Breast epithelium (tissue), 4 donors: Measurements from ENCODE around the gene STIMATE. TPM values are rescaled to one million over a fixed set of nuclear protein-coding genes. Genes with fewer than 3 reads are reported as not detected.
A peak's percentile ranks its signal among the peaks of the same experiment; 100 is the strongest.

Experiments used
- DNase-seq, 2 donors: peaks; one replicate each; pipeline ENCODE4 v3.0.0-alpha.2; 2019; ENCODE audit warnings: low spot score in 2 of 2
- H3K27ac ChIP-seq, 2 donors: fragments of 200-600 bp; sonication (generic) in 1 of 2; one replicate each; pipeline ENCODE4 v1.5.1; 2016 to 2019; ENCODE audit warnings: mild to moderate bottlenecking in 1 of 2
- H3K27me3 ChIP-seq, 2 donors: fragments of 200-600 bp; sonication (generic) in 1 of 2; one replicate each; pipeline versions ENCODE4 v1.5.1 to v1.6.0; 2017 to 2019; ENCODE audit warnings: control low read depth in 1 of 2, mild to moderate bottlenecking in 1 of 2
- H3K36me3 ChIP-seq: fragments of 200-600 bp; one replicate; pipeline ENCODE4 v1.5.1; 2019
- H3K4me1 ChIP-seq, 2 donors: fragments of 200-600 bp; sonication (generic); one replicate each; pipeline ENCODE4 v1.5.1; 2016 to 2019; ENCODE audit warnings: control low read depth in 1 of 2
- H3K4me3 ChIP-seq, 3 donors: fragments of 200-600 bp; sonication (generic); 1 replicate in 2 of 3; 2 replicates in 1 of 3; pipeline ENCODE4 v1.5.1; 2016 to 2019; ENCODE audit warnings: mild to moderate bottlenecking in 3 of 3, moderate library complexity in 2 of 3
- H3K9me3 ChIP-seq, 2 donors: fragments of 200-600 bp; sonication (generic) in 1 of 2; one replicate each; pipeline ENCODE4 v1.5.1; 2016 to 2019; ENCODE audit warnings: control low read depth in 1 of 2
- POLR2A ChIP-seq: fragments of 450-650 bp; IDR thresholded peaks from one replicate; pipeline ENCODE4 v1.6.1; 2016; ENCODE audit warnings: antibody characterized with exemption, mild to moderate bottlenecking, moderate library complexity
- POLR2AphosphoS5 ChIP-seq, 3 donors: sonication (generic); formaldehyde crosslinking; IDR thresholded peaks; one replicate each; pipeline ENCODE4 v1.6.1; 2017; ENCODE audit warnings: antibody characterized with exemption in 3 of 3
- intact Hi-C: fragments of 100-400 bp; cut with DNase I; formaldehyde crosslinking; loops from one replicate; pipeline ENCODE4 v1.15.1; 2023; ENCODE audit warnings: low total_unique reads
- total RNA-seq, 3 donors: library from RNA; depleted of rRNA; stranded (reverse); fragments of >200 nt; gene quantifications; one replicate each; pipeline ENCODE4 v1.1.0, GENCODE V29; 2016
- TF ChIP-seq, protein P1 (sequence below), 3 donors: fragments of 450-650 bp; IDR thresholded peaks; one replicate each; pipeline ENCODE4 v1.5.1; 2016 to 2017; ENCODE audit warnings: antibody characterized with exemption in 3 of 3, mild to moderate bottlenecking in 3 of 3, moderate library complexity in 3 of 3

STIMATE gene
- total RNA-seq, 3 donors from 2014 or later = 14.0 to 18.7 (median 14.7) TPM

DNA sequence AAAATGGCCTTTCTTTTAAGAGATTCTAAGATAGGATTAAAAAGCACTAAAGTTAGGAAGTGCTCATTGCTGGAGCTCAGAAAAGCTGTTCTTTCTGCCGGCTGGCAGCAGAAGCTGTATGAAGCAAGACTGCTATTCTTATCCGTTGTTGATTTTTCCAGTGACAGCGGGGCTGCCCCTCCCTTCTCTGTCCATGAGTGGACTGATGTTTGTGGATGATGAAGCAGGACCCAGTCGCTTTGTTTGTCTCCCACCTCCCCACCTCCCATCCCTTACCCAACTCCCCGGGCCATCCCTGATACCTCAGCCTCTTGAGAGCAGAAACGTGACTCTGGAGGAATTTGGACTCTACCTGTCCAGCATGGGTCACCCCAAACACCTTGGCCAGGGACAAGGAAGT, 52.2 kb downstream of the STIMATE start:
- no peak for DNase-seq

DNA sequence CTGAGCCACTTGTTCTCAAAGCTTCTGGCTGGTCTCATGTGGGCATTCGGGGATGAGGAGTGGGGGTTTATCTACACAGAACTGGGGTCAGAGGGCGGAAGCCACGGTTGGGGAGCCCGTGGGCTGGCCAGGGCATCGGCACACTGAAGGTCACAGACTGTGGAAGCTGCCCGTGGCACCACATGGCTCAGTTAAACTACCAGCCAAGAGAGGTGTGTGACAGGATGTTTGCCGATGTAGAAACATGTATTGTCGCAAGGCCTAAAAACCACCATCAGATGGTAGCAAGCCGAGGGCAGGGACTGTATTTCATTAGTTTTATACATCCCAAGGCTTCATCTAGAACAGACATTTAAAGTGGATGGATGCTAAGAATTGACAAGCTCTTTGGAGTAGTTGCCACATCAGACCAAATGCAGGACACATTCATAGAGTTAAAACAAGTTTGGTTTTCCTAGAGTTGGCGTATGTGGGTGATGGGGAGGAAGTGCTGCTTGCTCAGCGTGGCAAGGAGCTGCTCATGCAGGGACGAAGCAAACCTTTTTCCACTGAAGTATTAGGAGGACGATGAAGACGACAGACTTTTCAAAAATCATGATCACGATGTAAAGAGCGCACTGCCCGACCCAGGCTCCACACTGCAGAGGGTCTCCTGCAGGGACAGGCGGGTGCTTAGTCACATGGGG, 52.9 kb downstream of the STIMATE start:
- intact Hi-C loops = no loop called here
- Histone ChIP-seq H3K4me3 (no peak overlapping the region), H3K4me1 (no peaks in the 10 kb centered on the region), H3K9me3 (no peaks in the 10 kb centered on the region), H3K36me3 (no peaks in the 10 kb centered on the region), H3K27ac (peak overlapping the region in 1 of 2 donors; percentile 59), H3K27me3 (no peaks in the 10 kb centered on the region)
- TF ChIP-seq POLR2A (no peak), POLR2AphosphoS5 (IDR thresholded peaks at IDR 0.05) (no peak)
- TF ChIP-seq, protein P1, sequence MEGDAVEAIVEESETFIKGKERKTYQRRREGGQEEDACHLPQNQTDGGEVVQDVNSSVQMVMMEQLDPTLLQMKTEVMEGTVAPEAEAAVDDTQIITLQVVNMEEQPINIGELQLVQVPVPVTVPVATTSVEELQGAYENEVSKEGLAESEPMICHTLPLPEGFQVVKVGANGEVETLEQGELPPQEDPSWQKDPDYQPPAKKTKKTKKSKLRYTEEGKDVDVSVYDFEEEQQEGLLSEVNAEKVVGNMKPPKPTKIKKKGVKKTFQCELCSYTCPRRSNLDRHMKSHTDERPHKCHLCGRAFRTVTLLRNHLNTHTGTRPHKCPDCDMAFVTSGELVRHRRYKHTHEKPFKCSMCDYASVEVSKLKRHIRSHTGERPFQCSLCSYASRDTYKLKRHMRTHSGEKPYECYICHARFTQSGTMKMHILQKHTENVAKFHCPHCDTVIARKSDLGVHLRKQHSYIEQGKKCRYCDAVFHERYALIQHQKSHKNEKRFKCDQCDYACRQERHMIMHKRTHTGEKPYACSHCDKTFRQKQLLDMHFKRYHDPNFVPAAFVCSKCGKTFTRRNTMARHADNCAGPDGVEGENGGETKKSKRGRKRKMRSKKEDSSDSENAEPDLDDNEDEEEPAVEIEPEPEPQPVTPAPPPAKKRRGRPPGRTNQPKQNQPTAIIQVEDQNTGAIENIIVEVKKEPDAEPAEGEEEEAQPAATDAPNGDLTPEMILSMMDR (IDR thresholded peaks at IDR 0.05) = no peak
- no peak for DNase-seq

More for the DNA sequence above, 52.2 kb downstream of the STIMATE start:
- Histone ChIP-seq H3K4me3 (no peak overlapping the region), H3K9me3 (no peaks in the 10 kb centered on the region), H3K27me3 (no peaks in the 10 kb centered on the region), H3K4me1 (no peaks in the 10 kb centered on the region), H3K36me3 (no peaks in the 10 kb centered on the region), H3K27ac (peak overlapping the region in 1 of 2 donors; percentile 8)
- intact Hi-C loops = no loop called here
- TF ChIP-seq POLR2AphosphoS5 (IDR thresholded peaks at IDR 0.05) (no peak), POLR2A (no peak)
- TF ChIP-seq, protein P1 (IDR thresholded peaks at IDR 0.05) = no peak

DNA sequence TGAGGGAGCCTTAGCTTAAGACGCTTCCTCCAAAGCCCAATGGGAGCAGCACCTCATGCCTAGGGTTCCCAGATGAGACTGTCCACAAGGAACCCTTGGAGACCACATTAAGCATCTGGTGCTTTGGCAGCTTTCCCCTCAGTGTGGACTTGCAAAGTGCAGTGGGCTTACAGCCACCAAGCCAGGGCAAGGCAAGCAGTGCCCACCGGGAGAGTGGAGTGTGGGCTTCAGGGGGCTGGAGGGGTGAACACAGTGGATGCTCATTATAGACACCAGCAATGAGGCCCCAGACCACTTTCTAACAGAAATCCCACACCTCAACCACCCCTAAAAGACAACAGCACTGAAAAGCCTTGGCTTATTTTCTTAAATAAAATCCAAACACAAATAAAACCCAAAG, 53.5 kb downstream of the STIMATE start:
- no peak overlapping the region for H3K4me3 ChIP-seq
- no peaks in the 10 kb centered on the region for H3K36me3 ChIP-seq
- no peak for DNase-seq
- TF ChIP-seq POLR2A = no peak
- TF ChIP-seq, protein P1 (IDR thresholded peaks at IDR 0.05) = no peak
- no peak for TF ChIP-seq POLR2AphosphoS5 (IDR thresholded peaks at IDR 0.05)
- no peaks in the 10 kb centered on the region for H3K4me1 ChIP-seq
- no peaks in the 10 kb centered on the region for H3K27me3 ChIP-seq
- intact Hi-C loops = no loop called here
- no peaks in the 10 kb centered on the region for H3K9me3 ChIP-seq
- H3K27ac ChIP-seq = peak overlapping the region in 1 of 2 donors; percentile 41

DNA sequence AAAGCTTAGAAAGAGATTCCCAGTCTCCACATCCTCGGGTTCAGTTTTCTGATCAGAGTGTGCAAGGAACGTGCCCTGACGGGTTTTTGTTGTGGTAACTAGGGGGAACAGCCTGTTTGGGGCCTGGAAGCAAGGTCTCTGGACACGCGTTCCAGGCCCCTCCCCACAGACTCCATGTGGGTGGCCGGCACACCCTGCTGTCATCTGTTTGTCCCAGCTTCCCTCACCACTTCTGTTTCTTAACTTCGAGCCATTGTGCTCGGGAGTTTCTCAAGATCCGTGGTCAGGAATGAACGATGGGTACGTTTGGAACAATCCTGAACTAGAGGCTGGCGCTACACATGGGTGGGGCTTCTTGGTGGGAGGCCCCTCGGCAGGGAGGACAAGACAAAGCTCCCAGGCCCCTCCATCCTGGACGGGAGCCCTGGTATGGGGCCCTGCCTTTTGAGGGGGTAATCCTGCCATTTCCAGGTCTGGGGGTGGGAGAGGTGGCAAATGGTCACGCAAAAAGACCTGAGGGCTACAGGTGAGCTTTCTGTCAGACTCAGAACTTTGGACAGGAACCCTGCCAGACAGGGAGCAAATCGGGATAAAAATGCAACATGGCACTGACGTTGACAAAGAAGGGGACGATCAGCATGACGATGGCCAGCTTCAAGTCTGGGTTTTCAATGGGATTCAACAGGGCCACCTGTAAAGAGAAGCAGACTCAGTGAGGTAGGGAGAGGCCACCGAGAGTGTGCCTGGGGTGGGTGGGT, 54.1 kb downstream of the STIMATE start:
- Histone ChIP-seq H3K27ac (peak overlapping the region in 1 of 2 donors; percentile 41), H3K4me3 (no peak overlapping the region), H3K27me3 (no peaks in the 10 kb centered on the region), H3K9me3 (no peaks in the 10 kb centered on the region), H3K36me3 (no peaks in the 10 kb centered on the region), H3K4me1 (no peaks in the 10 kb centered on the region)
- intact Hi-C loops = no loop called here
- TF ChIP-seq, protein P1 (IDR thresholded peaks at IDR 0.05) = no peak
- TF ChIP-seq POLR2AphosphoS5 (IDR thresholded peaks at IDR 0.05) (no peak), POLR2A (no peak)
- DNase-seq = no peak

DNA sequence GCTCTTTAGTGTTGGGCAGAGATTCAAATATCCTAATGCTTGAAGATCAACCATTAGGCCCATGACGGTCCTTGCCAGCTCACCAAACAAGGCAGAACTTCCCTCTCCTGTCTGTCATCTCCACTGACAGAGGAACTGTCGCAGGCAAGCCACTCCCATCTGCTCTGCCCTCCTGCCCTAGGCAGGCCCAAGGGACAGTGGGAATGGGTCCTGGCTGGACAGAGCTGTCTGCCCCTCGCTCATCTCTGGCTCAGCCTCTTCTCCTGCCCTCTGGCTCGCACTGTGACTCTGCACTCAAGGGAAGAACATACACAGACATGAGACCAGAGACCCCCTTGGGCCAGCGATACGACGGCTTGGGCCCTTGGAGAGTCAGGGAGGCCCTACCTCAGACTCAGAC, 54.9 kb downstream of the STIMATE start:
- Histone ChIP-seq H3K4me1 (no peaks in the 10 kb centered on the region), H3K27me3 (no peaks in the 10 kb centered on the region), H3K36me3 (no peaks in the 10 kb centered on the region), H3K9me3 (no peaks in the 10 kb centered on the region), H3K4me3 (no peak overlapping the region), H3K27ac (peak overlapping the region in 1 of 2 donors; percentile 41)
- TF ChIP-seq POLR2AphosphoS5 (IDR thresholded peaks at IDR 0.05) (no peak), POLR2A (no peak)
- TF ChIP-seq, protein P1 (IDR thresholded peaks at IDR 0.05) = no peak
- no peak for DNase-seq
- intact Hi-C loops = no loop called here
